Brain microvascular endothelial cell (primary cell): ENCODE results near the gene GGNBP2.

Experiments
- DNase-seq: peaks from one replicate; pipeline ENCODE4 v3.0.0-alpha.2; 2020
- H3K27ac ChIP-seq: fragments of 250-450 bp; sonication (Bioruptor Pico); 2 replicates; pipeline ENCODE4 v1.5.1; 2020; ENCODE audit warnings: mild to moderate bottlenecking, moderate library complexity
- H3K27me3 ChIP-seq: fragments of 250-450 bp; sonication (Bioruptor Pico); replicated peaks from 2 replicates; pipeline ENCODE4 v1.5.1; 2020; ENCODE audit warnings: mild to moderate bottlenecking
- H3K36me3 ChIP-seq: fragments of 250-450 bp; sonication (Bioruptor Pico); replicated peaks from 2 replicates; pipeline ENCODE4 v1.5.1; 2020; ENCODE audit warnings: mild to moderate bottlenecking
- H3K4me3 ChIP-seq: 2 replicates; pipeline ENCODE4 v1.5.1; 2011; ENCODE audit warnings: low read depth, mild to moderate bottlenecking, control low read depth, low read length, moderate library complexity
- in situ Hi-C: cut with HindIII; loops from 2 replicates; pipeline ENCODE4 v1.10.0; 2017; ENCODE audit warnings: low sequenced_read_pairs, low pct_ligation_motif_present
- TF ChIP-seq, protein P1 (sequence below): IDR thresholded peaks from 2 replicates; pipeline ENCODE4 v1.5.1; 2011; ENCODE audit warnings: low read depth, mild to moderate bottlenecking, moderate library complexity, low read length, control low read depth, inconsistent platforms; ENCODE audit errors: missing control alignments

GGNBP2 gene

DNA sequence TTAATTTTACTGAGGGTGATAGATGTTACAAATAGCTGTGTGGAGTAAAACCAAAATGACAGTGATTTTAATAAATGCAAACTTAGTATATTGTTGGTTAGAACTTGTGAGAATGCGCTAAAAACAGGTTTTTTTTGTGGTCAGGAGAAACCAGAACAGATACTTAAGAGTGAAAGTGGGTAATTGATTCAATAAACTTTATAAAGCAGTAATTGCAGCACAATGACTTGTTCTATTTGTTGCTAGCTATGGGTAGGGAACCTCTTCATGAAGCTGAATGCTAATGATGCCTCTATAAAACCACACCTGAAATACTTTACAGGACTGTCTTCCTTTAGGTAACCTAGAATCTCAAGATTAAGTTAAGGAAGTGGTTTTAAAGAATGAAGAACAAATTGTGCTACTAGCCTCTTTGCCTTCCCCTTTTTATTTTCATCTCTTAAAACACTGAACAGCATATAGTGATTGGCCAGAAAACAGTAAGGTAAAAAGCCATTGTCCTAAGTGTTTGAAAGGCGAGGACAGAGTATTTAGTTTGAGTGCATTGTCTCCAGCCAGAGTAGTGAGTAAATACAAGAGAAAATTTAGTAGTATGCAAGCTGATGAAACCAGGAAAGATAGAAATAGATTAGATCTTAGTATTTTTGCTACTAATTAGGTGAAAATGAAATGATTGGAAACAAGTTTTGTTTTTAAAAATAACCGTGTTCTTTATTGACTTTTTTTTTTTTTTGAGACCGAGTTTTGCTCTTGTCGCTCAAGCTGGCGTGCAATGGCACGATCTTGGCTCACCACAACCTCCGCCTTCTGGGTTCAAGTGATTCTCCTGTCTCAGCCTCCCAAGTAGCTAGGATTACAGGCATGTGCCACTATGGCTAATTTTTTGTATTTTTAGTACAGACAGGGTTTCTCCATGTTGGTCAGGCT is 6.0 kb downstream of the GGNBP2 start:
- Histone ChIP-seq H3K36me3 (peaks cover 6% of the 10 kb centered on the region), H3K27ac (no peak overlapping the region), H3K4me3 (no peak overlapping the region), H3K27me3 (no peaks in the 10 kb centered on the region)
- TF ChIP-seq, protein P1, sequence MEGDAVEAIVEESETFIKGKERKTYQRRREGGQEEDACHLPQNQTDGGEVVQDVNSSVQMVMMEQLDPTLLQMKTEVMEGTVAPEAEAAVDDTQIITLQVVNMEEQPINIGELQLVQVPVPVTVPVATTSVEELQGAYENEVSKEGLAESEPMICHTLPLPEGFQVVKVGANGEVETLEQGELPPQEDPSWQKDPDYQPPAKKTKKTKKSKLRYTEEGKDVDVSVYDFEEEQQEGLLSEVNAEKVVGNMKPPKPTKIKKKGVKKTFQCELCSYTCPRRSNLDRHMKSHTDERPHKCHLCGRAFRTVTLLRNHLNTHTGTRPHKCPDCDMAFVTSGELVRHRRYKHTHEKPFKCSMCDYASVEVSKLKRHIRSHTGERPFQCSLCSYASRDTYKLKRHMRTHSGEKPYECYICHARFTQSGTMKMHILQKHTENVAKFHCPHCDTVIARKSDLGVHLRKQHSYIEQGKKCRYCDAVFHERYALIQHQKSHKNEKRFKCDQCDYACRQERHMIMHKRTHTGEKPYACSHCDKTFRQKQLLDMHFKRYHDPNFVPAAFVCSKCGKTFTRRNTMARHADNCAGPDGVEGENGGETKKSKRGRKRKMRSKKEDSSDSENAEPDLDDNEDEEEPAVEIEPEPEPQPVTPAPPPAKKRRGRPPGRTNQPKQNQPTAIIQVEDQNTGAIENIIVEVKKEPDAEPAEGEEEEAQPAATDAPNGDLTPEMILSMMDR, result no peak
- no peak for DNase-seq
- in situ Hi-C loops, result no loop called here

DNA sequence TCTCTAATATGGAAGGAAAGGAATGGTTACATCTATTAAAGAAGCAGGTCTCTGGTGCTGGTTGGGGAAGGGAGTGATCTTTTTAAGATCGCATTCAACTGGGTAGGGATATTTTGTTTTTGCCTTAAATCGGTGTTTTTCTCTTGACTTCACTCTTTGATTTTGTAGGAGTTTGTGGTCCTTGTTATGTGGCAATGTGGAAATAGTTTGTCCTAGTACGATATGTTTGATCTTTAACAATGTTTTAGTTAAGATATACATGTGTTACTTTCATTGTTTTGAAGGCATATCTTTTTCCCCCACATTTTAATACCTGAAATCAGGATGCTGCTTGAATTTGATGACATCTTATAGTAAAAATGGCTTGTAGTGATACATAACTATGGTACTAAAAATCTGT is 8.7 kb downstream of the GGNBP2 start:
- no peak for DNase-seq
- H3K4me3 ChIP-seq, result no peak overlapping the region
- H3K36me3 ChIP-seq, result peaks cover 29% of the 10 kb centered on the region
- H3K27me3 ChIP-seq, result no peaks in the 10 kb centered on the region
- no peak overlapping the region for H3K27ac ChIP-seq
- TF ChIP-seq, protein P1, result no peak
- in situ Hi-C loops, result no loop called here

DNA sequence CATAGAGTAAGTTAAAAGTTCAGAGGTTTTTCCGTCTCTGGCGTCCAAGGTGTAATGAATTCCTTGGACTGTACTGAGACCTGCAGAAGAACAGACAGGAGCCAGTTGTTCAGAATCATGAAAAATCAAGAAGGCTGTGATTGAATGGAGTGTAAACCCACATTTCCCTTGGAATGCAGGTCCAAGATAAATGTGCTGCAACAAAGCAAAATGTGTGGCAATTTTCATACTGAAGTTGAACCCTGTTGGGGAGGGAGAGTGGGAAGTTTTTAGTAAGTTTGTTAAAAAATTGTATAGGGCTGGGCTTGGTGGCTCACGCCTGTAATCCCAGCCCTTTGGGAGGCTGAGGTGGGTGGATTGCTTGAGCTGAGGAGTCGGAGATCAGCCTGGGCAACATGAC is 21.4 kb downstream of the GGNBP2 start:
- Histone ChIP-seq H3K4me3 (no peak overlapping the region), H3K36me3 (peaks cover 62% of the 10 kb centered on the region), H3K27ac (no peak overlapping the region), H3K27me3 (no peaks in the 10 kb centered on the region)
- in situ Hi-C loops, result no loop called here
- DNase-seq, result no peak
- TF ChIP-seq, protein P1, result no peak

DNA sequence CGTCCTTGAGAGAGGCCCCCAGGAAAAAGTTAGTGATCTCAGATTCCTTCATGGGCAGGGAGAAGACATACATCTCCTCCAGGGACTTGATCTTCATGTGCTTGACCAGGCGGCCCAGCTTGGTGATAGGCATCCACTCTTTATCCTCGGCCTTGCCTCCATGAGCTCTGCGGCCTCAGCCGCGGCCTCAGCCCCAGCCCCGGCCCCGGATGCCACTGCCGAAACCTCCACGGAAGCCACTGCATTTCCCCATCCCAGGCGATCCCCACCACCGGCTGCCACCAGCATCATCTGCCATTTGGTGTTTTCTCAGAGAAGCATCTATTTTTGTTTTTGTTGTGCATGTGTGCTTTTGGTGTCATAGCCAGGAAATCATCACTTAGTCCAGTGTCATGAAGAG is 30.3 kb downstream of the GGNBP2 start:
- in situ Hi-C loops, result no loop called here
- TF ChIP-seq, protein P1, result no peak
- no peak overlapping the region for H3K4me3 ChIP-seq
- H3K36me3 ChIP-seq, result peaks cover 69% of the 10 kb centered on the region
- H3K27ac ChIP-seq, result no peak overlapping the region
- H3K27me3 ChIP-seq, result no peaks in the 10 kb centered on the region
- DNase-seq, result no peak

DNA sequence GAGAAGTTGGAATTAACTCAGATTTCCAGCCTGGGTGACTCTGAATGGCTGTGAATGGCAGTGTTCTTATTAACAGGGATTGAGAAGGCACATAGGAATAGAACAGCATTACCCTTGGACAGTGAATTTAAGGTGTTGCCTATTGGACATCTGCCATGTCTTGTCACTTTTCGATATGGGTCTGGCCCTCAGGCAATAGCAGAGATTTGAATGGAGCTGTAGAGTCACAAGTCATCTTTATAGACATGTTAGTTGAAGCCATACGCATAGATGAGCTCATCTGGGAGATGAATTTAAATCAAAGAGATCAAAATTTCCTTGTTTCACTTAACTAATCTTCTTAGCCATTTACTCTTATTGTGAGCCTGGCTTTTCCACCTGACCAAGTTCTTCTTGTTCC is 32.1 kb downstream of the GGNBP2 start:
- no peak overlapping the region for H3K4me3 ChIP-seq
- no peak for DNase-seq
- in situ Hi-C loops, result no loop called here
- no peaks in the 10 kb centered on the region for H3K27me3 ChIP-seq
- H3K27ac ChIP-seq, result no peak overlapping the region
- TF ChIP-seq, protein P1, result no peak
- peaks cover 69% of the 10 kb centered on the region for H3K36me3 ChIP-seq
